SU-DHL-6 (cell line): Measurements from ENCODE around the gene GPR84.

Experiments
- CTCF ChIP-seq: fragments of 200-600 bp; sonication (generic); IDR thresholded peaks from one replicate; pipeline ENCODE4 v1.5.1; 2017; ENCODE audit warnings: antibody characterized with exemption, mild to moderate bottlenecking, low read length, moderate library complexity; ENCODE audit not compliant: insufficient read depth, poor library complexity, severe bottlenecking
- EZH2phosphoT487 ChIP-seq: fragments of 200-600 bp; sonication (generic), shearing (Covaris generic); conservative IDR thresholded peaks from 2 replicates; pipeline ENCODE4 v1.6.1; 2018; ENCODE audit warnings: mild to moderate bottlenecking, antibody characterized with exemption, low read length, moderate library complexity, mixed read lengths

- TF ChIP-seq CTCF, result no peak
- TF ChIP-seq EZH2phosphoT487, result no peak
Observed at GRCh38 chr12:54394986-54395385, 30.7 kb upstream of the GPR84 start.
